DMS79 treated with DMSO at 0.1 percent for 48 hours (cell line): ENCODE results near the gene CCT8L2.
"Not testable (repeated sequence)": the region's sequence is repeated elsewhere in the genome, so short reads cannot be mapped to it uniquely, and the experiment has no call there.

Source experiments
- DNase-seq: peaks from one replicate; lab custom pipeline; 2025; lab: John Stamatoyannopoulos, UW

The CCT8L2 gene

DNA sequence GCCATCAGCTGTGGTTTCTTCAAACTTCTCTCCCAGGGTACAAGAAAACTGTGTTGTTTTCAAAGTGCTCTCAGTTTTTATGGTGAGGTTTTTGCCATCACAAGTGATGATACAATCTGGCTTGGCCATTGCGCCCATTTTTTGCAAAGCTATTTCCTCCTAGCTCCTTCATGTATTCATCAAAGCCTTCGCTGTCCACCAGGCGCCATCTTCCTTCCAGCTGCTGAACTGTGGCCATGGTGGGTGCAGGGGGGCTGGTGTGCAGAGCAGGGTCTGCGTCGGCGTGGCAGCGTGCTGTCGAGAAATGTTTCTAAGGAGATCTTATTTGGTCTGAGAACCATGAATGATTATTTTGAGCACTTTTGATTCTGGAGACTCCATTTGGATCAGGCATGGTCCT lies 2.6 kb upstream of the CCT8L2 start:
- DNase-seq: not testable (repeated sequence)

DNA sequence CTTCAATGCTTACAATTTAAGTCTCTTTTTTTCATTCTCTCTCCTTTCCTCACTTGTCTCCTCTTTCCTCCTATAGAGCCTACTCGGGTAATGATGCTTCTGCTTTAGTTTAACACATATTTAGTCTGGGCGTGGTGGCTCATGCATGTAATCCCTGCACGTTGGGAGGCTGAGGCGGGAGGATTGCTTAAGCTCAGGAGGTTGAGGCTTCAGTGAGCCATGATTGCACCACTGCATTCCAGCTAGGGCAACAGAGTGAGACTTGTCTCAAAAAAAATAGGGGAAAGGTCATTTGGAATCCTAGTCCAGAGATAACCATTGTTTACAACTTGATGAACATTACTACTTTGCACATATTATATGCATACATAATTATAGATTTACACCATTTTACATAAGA lies 1.4 kb upstream of the CCT8L2 start:
- DNase-seq: no peak

DNA sequence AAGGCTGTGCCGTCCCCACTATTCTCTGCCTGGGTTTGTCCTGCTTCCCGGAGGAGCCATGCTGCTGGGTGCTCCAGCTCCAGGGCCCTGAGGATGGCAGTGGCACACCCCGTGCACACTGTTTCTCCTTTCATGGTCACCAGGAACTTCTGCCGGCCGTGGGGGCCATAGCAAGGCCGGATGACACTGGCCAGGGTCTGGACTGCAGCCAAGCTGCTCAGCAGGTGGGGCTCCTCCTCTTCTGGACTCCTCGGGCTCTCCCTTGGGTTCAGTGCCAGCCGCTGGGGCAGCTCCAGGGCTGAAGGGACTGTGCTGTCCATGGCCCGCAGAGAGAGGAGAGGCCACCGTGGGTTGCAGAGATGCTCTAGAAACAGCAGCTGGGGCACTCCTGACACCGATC lies 379 bp downstream of the CCT8L2 start:
- not testable (repeated sequence) for DNase-seq

- not testable (repeated sequence) for DNase-seq
Measured at GRCh38 chr22:16591136-16591535, 1.5 kb downstream of the CCT8L2 start.

DNA sequence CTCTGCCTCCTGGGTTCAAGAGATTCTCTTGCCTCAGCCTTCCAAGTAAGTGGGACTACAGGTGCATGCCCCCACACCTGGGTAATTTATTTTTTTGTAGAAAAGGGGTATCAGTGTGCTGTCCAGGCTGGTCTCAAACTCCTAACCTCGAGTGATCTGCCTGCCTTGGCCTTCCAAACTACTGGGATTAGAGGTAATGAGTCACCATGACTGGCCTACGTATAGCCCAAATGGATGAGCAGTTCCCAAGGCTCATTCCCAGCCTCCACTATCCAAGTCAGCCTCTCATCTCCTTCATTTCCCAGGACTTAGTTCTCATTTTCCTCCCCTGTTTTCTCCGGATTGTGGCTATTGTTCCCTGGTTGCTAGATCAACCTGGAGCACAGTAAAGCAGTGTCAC lies 5.6 kb downstream of the CCT8L2 start:
- no peak for DNase-seq

DNA sequence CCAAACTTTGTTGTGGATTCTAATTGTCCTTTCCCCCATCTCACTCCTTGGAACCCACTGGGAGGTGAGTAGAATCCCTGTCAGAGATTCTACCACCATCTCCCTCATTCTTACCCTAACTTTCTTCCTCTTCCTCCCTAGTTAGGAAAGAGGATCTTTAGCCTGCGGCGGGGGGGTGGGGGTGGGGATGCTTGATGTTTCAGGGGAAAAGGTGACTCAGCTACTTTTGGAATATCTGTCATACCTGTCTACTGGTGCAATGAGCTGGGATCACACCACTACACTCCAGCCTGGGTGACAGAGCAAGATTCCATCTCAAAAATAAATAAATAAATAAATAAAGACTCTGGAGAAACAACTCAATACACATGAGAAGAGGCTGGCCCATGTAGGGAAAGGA lies 6.4 kb downstream of the CCT8L2 start:
- DNase-seq: no peak

GRCh38 chr22:16580872-16581271 lies 11.7 kb downstream of the CCT8L2 start:
- DNase-seq: not testable (repeated sequence)

DNA sequence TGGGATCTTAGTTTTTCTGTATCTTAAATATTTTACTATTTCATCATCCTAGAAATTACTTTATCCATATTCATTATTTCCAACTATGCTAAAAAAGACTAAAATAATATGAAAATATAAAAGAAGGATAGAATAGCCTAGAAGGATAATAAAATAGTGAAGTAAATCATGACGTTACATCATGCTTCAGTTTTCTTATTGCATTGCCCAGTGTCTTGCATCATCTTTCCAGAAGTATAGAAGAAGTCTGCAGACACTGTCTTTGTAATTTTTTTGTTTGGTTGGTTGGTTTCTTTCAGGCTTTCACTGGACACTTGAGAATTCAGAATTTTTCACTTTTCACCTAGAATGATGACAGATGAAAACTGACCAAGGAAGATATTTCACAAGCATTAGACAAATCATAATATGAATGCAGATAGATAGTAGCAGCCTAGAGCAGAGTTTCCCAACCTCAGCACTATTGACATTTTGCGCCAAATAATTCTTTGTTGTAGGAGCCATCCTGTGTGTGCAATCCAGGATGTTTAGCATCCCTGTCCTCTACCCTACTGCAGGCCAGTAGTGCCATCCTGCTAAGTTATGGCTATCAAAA lies 23.3 kb downstream of the CCT8L2 start:
- not testable (repeated sequence) for DNase-seq

DNA sequence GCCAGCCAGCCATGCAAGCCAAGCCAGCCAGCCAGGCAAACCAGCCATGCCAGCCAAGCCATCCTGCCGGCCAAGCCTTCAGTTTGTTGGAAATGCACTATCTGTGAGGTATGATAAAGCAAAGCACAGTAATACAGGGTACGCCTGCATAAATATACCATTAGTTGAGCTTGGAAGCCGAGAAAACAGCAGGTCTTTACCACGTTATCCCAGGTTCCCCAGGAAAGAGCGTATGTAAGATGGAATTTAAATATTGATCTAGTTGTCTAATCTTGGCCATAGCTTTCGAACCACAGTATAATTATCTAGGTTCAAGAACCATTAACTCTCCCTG lies 24.2 kb downstream of the CCT8L2 start:
- DNase-seq: no peak

DNA sequence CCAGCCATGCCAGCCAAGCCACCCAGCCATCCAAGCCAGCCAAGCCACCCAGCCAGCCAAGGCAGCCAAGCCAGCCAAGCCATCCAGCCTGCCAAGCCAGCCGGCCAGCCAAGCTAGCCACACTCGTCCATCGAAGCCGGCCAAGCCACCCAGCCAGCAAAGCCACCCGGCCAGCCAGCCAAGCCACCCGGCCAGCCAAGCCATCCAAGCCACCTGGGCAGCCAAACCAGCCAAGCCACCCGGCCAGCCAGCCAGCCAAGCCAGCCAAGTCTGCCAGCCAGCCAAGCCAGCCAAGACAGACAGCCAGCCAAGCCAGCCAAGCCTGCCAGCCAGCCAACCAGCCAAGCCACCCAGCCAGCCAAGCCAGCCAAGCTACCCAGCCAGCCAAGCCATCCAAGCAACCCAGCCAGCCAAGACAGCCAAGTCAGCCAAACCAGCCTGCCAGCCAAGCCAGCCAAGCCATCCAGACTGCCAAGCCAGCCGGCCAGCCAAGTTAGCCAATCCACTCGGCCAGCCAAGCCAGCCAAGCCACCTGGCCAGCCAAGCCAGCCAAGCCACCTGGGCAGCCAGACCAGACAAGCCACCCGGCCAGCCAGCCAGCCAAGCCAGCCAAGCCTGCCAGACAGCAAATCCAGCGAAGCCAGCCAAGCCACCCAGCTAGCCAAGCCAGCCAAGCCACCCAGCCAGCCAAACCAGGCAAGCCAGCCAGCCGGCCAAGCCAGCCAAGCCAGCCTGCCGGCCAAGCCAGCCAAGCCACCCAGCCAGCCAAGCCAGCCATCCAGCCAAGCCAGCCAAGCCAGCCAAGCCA lies 24.8 kb downstream of the CCT8L2 start:
- not testable (repeated sequence) for DNase-seq

DNA sequence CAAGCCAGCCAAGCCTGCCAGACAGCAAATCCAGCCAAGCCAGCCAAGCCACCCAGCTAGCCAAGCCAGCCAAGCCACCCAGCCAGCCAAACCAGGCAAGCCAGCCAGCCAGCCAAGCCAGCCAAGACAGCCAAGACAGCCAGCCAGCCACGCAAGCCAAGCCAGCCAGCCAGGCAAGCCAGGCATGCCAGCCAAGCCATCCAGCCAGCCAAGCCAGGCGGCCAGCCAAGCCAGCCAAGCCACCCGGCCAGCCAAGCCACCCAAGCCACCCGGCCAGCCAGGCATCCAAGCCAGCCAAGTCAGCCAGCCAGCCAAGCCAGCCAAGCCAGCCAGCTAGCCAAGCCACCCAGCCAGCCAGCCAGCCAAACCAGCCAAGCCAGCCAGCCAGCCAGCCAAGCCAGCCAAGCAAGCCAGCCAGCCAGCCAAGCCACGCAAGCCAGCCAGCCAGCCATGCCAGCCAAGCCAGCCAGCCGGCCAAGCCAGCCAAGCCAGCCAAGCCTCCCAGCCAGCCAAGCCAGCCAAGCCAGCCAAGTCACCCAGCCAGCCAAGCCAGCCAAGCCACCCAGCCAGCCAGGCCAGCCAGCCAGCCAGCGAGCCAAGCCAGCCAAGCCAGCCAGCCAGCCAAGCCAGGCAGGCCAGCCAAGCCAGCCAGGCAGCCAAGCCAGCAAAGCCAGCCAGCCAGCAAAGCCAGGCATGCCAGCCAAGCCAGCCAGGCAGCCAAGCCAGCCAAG lies 26.0 kb downstream of the CCT8L2 start:
- DNase-seq: not testable (repeated sequence)

GRCh38 chr22:16565585-16566420 lies 26.8 kb downstream of the CCT8L2 start:
- not testable (repeated sequence) for DNase-seq

GRCh38 chr22:16564837-16565584 lies 27.6 kb downstream of the CCT8L2 start:
- DNase-seq: not testable (repeated sequence)

- no peak for DNase-seq
Measured at GRCh38 chr22:16563555-16564520, 28.8 kb downstream of the CCT8L2 start.

DNA sequence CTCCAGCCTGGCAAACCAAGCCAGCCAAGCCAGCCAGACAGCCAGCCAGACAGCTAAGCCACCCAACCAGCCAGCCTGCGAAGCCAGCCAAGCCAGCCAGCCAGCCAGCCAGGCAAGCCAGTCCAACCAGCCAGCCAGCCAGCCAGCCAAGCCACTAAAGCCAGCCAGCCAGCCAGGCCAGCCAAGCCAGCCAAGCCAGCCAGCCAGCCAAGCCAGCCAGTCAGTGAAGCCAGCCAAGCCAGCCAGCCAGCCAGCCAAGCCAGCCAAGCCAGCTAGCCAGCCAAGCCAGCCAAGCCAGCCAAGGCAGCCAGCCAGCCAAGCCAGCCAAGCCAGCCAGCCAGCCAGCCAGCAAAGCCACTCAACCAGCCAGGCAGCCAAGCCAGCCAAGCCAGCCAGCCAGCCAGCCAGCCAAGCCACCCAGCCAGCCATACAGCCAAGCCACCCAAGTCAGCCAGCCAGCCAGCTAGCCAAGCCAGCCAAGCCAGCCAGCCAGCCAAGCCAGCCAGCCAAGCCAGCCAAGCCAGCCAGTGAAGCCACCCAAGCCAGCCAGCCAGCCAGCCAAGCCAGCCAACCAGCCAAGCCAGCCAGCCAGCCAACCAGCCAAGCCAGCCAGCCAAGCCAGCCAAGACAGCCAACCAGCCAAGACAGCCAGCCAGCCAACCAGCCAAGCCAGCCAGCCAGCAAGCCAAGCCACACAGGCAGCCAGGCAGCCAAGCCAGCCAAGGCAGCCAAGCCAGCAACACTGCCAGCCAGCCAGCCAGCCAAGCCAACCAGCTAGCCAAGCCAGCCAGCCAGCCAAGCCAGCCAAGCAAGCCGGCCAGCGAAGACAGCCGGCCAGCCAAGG lies 29.7 kb downstream of the CCT8L2 start:
- DNase-seq: no peak

DNA sequence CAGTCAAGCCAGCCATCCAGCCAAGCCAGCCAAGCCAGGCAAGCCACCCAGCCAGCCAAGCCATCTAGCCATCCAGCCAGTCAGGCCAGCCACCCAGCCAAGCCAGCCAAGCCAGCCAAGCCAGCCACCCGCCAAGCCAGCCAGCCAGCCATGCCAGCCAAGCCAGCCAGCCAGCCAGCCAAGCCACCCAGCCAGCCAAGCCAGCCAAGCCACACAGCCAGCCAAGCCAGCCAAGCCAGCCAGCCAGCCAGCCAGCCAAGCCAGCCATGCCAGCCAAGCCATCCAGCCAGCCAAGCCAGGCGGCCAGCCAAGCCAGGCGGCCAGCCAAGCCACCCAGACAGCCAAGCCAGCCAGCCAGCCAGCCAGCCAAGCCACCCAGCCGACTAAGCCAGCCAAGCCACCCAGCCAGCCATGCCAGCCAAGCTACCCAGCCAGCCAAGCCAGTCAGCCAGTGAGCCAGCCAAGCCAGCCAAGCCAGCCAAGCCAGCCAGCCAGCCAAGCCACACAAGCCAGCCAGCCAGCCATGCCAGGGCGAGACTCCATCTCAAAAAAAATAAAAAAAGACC lies 31.4 kb downstream of the CCT8L2 start:
- not testable (repeated sequence) for DNase-seq

DNA sequence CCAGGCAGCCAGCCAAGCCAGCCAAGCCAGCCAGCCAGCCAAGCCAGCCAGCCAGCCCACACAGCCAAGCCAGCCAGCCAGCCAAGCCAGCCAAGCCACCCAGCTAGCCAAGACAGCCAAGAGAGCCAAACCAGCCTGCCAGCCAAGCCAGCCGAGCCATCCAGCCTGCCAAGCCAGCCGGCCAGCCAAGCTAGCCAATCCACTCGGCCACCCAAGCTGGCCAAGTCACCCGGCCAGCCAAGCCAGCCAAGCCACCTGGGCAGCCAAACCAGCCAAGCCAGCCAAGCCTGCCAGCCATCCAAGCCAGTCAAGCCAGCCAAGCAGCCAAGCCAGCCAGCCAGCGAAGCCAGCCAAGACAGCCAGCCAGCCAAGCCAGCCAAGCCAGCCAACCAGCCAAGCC lies 32.0 kb downstream of the CCT8L2 start:
- DNase-seq: not testable (repeated sequence)

DNA sequence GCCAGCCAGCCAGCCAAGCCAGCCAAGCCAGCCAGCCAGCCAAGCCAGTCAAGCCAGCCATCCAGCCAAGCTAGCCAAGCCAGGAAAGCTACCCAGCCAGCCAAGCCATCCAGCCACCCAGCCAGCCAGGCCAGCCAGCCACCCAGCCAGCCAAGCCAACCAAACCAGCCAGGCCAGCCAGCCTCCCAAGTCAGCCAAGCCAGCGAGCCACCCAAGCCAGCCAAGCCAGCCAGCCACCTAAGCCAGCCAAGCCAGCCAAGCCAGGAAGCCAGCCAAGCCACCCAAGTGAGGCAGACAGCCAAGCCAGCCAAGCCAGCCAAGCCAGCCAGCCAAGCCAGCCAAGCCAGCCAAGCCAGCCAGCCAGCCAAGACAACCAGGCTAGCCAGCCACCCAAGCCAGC lies 32.6 kb downstream of the CCT8L2 start:
- not testable (repeated sequence) for DNase-seq
